ENCODE measurements around the gene ZNF266.

GRCh38 chr19:9436358-9436757 lies 985 bp upstream of the ZNF266 start:
- TF ChIP-seq ARNTL (CRISPR knock-in tag; IDR thresholded peaks at IDR 0.05; ENCODE audit: borderline replicate concordance, low read depth) (no peak), POU6F1 (CRISPR knock-in tag; IDR thresholded peaks at IDR 0.05; ENCODE audit: borderline replicate concordance, low read depth) (no peak), ESRRG (CRISPR knock-in tag; IDR thresholded peaks at IDR 0.05) (no peak), PATZ1 (CRISPR knock-in tag; IDR thresholded peaks at IDR 0.05; ENCODE audit: borderline replicate concordance) (no peak)
